GM06990 (cell line): ENCODE measurements around the gene UGT3A2.
A peak's percentile ranks its signal among the peaks of the same experiment; 100 is the strongest.

Experiments used
- DNase-seq: peaks from one replicate; pipeline ENCODE4 v3.0.0-alpha.2; 2011; ENCODE audit not compliant: insufficient read length; ENCODE audit errors: extremely low read depth
- H3K27me3 ChIP-seq: replicated peaks from 2 replicates; pipeline ENCODE4 v1.6.0; 2011; ENCODE audit warnings: low read length; ENCODE audit not compliant: control insufficient read depth, insufficient read depth
- H3K36me3 ChIP-seq: 2 replicates; pipeline ENCODE4 v1.5.1; 2011; ENCODE audit warnings: low read length; ENCODE audit not compliant: control insufficient read depth, insufficient read depth
- H3K4me3 ChIP-seq: replicated peaks from 2 replicates; pipeline ENCODE4 v1.5.1; 2011; ENCODE audit warnings: low read depth, mild to moderate bottlenecking, control low read depth, low read length
- CTCF ChIP-seq: IDR thresholded peaks from 2 replicates; pipeline ENCODE4 v1.5.1; 2011; ENCODE audit warnings: low read length, control low read depth, mild to moderate bottlenecking, inconsistent platforms; ENCODE audit not compliant: insufficient read depth, poor library complexity, severe bottlenecking

The UGT3A2 gene

GRCh38 chr5:36096486-36096885 is 29.8 kb upstream of the UGT3A2 start:
- no peak for DNase-seq
- Histone ChIP-seq H3K4me3 (no peak overlapping the region), H3K36me3 (no peaks in the 10 kb centered on the region), H3K27me3 (no peaks in the 10 kb centered on the region)
- TF ChIP-seq CTCF, result no peak

- DNase-seq, result no peak
- H3K4me3 ChIP-seq, result no peak overlapping the region
- no peaks in the 10 kb centered on the region for H3K27me3 ChIP-seq
- H3K36me3 ChIP-seq, result no peaks in the 10 kb centered on the region
- peak; percentile 59 for TF ChIP-seq CTCF
Measured at GRCh38 chr5:36089989-36090388, 23.3 kb upstream of the UGT3A2 start.

GRCh38 chr5:36079200-36079781 is 12.6 kb upstream of the UGT3A2 start:
- DNase-seq, result peak; percentile 20
- Histone ChIP-seq H3K36me3 (no peaks in the 10 kb centered on the region), H3K27me3 (no peaks in the 10 kb centered on the region; the same call in 1 of the 2 replicates), H3K4me3 (no peak overlapping the region)
- peak; percentile 69 for TF ChIP-seq CTCF

- Histone ChIP-seq H3K36me3 (no peaks in the 10 kb centered on the region), H3K27me3 (no peaks in the 10 kb centered on the region; the same call in 1 of the 2 replicates), H3K4me3 (no peak overlapping the region)
- DNase-seq, result no peak
- no peak for TF ChIP-seq CTCF
Measured at GRCh38 chr5:36078430-36078829, 11.7 kb upstream of the UGT3A2 start.

- H3K4me3 ChIP-seq, result no peak overlapping the region
- TF ChIP-seq CTCF, result peak; percentile 70
- no peaks in the 10 kb centered on the region for H3K36me3 ChIP-seq
- no peak for DNase-seq
- no peaks in the 10 kb centered on the region; the same call in 1 of the 2 replicates for H3K27me3 ChIP-seq
Measured at GRCh38 chr5:36073595-36074216, 7.0 kb upstream of the UGT3A2 start.
